IPS-18c (cell line): ENCODE data around the gene INTU.

Experiments
- H3K4me3 ChIP-seq: 2 replicates; pipeline ENCODE4 v1.7.0; 2013; ENCODE audit warnings: low read depth, mild to moderate bottlenecking, low read length, moderate library complexity; ENCODE audit not compliant: insufficient read depth
- H3K9me3 ChIP-seq: one replicate; pipeline ENCODE4 v1.6.1; 2013; ENCODE audit warnings: mild to moderate bottlenecking, low read length, moderate library complexity; ENCODE audit not compliant: control insufficient read depth, insufficient read depth

The INTU gene

DNA sequence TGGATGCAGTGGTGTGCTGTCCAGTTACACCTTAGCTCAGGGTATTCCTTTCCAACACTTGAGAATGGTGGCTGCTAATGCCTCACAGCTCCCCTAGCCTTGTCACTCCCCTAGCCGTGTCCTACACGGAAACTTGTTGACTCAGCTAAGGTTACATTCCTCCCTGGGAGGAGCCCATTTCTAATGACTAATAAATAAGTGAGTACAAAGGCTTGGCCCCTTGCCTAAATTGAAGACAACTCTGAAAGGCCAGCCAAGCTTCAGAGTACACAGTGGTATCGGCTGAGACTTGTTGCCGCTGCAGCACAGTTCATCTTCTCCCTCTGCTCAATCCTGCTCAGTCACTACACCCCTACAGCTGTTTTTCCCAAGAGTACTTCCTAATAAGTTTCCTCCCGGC, 76.2 kb downstream of the INTU start:
- H3K9me3 ChIP-seq: no peaks in the 10 kb centered on the region
- H3K4me3 ChIP-seq: no peak overlapping the region

DNA sequence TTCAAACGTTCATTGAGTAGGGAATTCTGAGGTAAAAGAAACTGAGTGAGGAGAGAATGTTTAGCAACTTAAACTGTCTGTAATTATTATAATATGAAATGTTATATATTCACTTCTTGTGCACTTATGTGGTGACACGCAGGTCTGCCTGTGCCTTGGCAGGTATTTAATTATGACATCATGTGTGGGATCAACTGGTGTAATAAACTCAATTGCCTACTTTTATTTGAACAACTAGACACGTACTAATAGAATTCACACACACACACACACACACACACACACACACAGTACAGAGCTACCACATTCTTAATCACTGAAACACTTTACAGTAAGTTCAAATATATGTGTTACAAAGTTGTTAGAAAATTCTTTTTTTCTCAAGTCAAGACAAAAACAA, 76.7 kb downstream of the INTU start:
- H3K4me3 ChIP-seq: no peak overlapping the region
- no peaks in the 10 kb centered on the region for H3K9me3 ChIP-seq

- Histone ChIP-seq H3K9me3 (no peaks in the 10 kb centered on the region), H3K4me3 (no peak within 1 kb of the TSS)
Measured at GRCh38 chr4:127730142-127730913, 97.6 kb downstream of the INTU start, which contains the start of gene SLC25A31. TSS of gene SLC25A31 (plus strand) at chr4:127730400. CDS start at chr4:127730546, 146 bp downstream.

DNA sequence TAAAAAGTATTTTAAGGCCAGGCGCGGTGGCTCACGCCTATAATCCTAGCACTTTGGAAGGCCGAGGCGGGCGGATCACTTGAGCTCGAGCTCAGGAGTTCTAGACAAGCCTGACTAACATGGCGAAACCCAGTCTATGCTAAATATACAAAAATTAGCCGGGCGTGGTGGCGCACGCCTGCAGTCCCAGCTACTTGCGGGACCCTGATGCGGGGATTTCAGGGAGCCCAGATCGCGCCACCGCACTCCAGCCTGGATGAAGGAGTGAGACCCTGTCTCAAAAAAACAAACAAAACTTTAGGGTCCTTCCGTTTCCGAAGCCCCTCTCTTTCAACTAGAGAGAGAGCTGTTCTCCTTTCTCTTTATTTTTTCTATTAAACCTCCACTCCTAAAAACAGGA, 98.6 kb downstream of the INTU start:
- Histone ChIP-seq H3K9me3 (no peaks in the 10 kb centered on the region), H3K4me3 (no peak overlapping the region)

- no peak overlapping the region for H3K4me3 ChIP-seq
- H3K9me3 ChIP-seq: no peaks in the 10 kb centered on the region
Measured at GRCh38 chr4:127732623-127733328, 100.0 kb downstream of the INTU start.

- Histone ChIP-seq H3K4me3 (no peak overlapping the region), H3K9me3 (no peaks in the 10 kb centered on the region)
Measured at GRCh38 chr4:127734976-127735375, 102.2 kb downstream of the INTU start.

DNA sequence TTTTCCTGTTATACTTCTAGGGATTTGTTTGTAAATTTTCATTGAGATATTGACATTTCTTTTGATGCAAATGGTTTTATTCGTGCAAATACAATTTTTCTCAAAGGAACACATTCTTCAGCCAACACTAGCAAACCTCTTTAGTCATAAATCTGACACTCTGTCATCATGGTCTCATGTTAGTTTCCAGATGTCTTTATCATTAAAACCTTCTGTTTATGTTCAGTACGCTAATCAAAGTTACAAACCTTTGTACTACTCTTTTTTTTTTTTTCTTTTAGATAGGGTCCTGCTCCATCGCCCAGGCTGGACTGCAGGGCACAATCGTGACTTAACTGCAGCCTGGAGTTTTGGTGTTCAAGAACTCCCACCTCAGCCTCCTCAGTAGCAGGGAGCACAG, 104.5 kb downstream of the INTU start:
- Histone ChIP-seq H3K9me3 (no peaks in the 10 kb centered on the region), H3K4me3 (no peak overlapping the region)

GRCh38 chr4:127741247-127741646, 108.5 kb downstream of the INTU start:
- Histone ChIP-seq H3K4me3 (no peak overlapping the region), H3K9me3 (no peaks in the 10 kb centered on the region)

GRCh38 chr4:127747883-127748282, 115.1 kb downstream of the INTU start:
- Histone ChIP-seq H3K4me3 (no peak overlapping the region), H3K9me3 (no peaks in the 10 kb centered on the region)

DNA sequence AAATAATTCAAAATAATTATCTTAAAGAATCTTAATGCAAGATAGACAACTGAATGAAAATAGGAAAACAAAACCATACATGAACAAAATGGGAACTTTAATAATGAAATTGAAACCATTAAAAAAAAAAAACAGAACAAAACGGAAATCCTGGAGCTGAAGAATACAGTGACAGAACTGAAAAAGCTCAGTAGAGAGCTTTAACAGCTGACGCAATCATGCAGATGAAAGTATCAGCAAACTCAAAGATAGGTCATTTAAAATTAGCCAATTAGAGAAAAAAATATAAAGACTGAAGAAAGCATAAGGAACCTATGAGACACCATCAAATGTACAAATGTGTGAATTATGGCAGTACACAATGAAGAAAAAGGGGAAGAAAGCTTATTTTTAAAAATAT, 116.2 kb downstream of the INTU start:
- Histone ChIP-seq H3K9me3 (no peaks in the 10 kb centered on the region), H3K4me3 (no peak overlapping the region)

- Histone ChIP-seq H3K9me3 (no peaks in the 10 kb centered on the region), H3K4me3 (no peak overlapping the region)
Measured at GRCh38 chr4:127756906-127757305, 124.1 kb downstream of the INTU start.

GRCh38 chr4:127759228-127759820, 126.6 kb downstream of the INTU start:
- H3K4me3 ChIP-seq: no peak overlapping the region
- no peaks in the 10 kb centered on the region for H3K9me3 ChIP-seq

GRCh38 chr4:127759893-127760292, 127.1 kb downstream of the INTU start:
- Histone ChIP-seq H3K4me3 (no peak overlapping the region), H3K9me3 (no peaks in the 10 kb centered on the region)

GRCh38 chr4:127771535-127772275, 138.9 kb downstream of the INTU start:
- no peak overlapping the region for H3K4me3 ChIP-seq
- no peaks in the 10 kb centered on the region for H3K9me3 ChIP-seq

DNA sequence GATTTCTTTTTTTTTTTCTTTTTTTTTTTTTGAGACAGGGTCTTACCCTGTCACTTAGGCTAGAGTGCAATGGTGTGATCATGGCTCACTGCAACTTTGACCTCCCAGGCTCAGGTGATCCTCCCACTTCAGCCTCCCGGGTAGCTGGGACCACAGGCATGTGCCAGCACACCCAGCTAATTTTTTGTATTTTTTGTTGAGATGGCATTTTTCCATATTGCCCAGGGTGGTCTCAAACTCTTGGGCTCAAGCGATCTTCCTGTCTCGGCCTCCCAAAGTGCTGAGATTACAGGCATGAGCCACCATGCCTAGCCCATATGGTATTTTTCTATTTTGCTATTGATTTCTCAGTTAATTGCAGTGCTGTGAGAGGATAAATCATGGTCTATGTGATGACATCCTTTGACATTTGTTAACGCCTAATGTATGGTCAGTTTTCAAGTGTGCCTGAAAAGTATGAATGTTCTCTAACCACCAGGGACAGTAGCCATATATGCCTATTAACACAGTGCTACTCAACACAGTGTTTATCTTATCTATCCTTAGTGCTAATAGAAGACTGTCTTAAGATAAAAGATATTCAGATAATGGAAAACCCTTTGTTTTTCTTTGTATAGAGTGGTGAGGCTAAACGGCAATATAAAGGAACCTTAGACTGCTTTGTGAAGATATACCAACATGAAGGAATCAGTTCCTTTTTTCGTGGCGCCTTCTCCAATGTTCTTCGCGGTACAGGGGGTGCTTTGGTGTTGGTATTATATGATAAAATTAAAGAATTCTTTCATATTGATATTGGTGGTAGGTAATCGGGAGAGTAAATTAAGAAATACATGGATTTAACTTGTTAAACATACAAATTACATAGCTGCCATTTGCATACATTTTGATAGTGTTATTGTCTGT, 140.3 kb downstream of the INTU start:
- Histone ChIP-seq H3K9me3 (no peaks in the 10 kb centered on the region), H3K4me3 (no peak overlapping the region)

GRCh38 chr4:127775843-127776242, 143.1 kb downstream of the INTU start:
- no peak overlapping the region for H3K4me3 ChIP-seq

More at GRCh38 chr4:127775843-127776242, 143.1 kb downstream of the INTU start:
- H3K9me3 ChIP-seq: no peaks in the 10 kb centered on the region
